H1 (cell line): ENCODE measurements around the gene SLC12A4. TPM values are rescaled to one million over a fixed set of nuclear protein-coding genes. Genes with fewer than 3 reads are reported as not detected.

Experiments
- polyA plus RNA-seq, 7 experiments: library from polyadenylated mRNA; depleted of rRNA in 3 of 7; stranded (reverse) in 5 of 7; unstranded in 2 of 7; fragments of >200 nt in 5 of 7; fragments of 200-250 nt in 2 of 7; gene quantifications; 1 replicate in 5 of 7; 2 replicates in 1 of 7; 4 replicates in 1 of 7; pipeline versions ENCODE4 v1.2.1 to v1.2.3, GENCODE V29; 2011 to 2013; ENCODE audit warnings: missing spikeins in 2 of 7, mixed read lengths in 2 of 7
- small RNA-seq: library from polyadenylated mRNA; stranded (forward); fragments of <200 nt; extraction: miRNeasy Mini kit (QIAGEN cat#:217004); gene quantifications from one replicate; pipeline ENCODE3, GENCODE V24; 2013; ENCODE audit not compliant: insufficient read depth
- total RNA-seq: library from RNA; stranded (reverse); fragmentation: NEBNext Ultra II Directional; extraction: Animal tissue kit (Norgen Biotek cat#: 25700); gene quantifications from 2 replicates; pipeline ENCODE4 v1.2.1, GENCODE V29; 2021

SLC12A4 gene
- total and polyA plus RNA-seq, 2 of the 8 experiments (the other 6 are each of a cell fraction or from before 2014, with no cell fraction given), result 41.3 to 49.3 TPM

Small RNAs within 50 kb of the gene (small RNA-seq; reads per million reads assigned to genes)
- not detected for gene RNU6-359P

Other genes starting within 250 kb of the SLC12A4 start
- gene GFOD2, start 249.3 kb downstream of the SLC12A4 start, total RNA-seq, result 33.2 and 35.4 TPM in 2 replicates
- 21.4 and 24.5 TPM in 2 replicates for gene GFOD2, start 249.3 kb downstream of the SLC12A4 start, polyA plus RNA-seq (2011; rRNA removed)
- gene RANBP10, start 162.1 kb downstream of the SLC12A4 start, total RNA-seq, result 13.8 and 16.8 TPM in 2 replicates
- gene RANBP10, start 162.1 kb downstream of the SLC12A4 start, polyA plus RNA-seq (2011; rRNA removed), result 14.2 and 16.3 TPM in 2 replicates
- gene TSNAXIP1, start 161.7 kb downstream of the SLC12A4 start, total RNA-seq, result 0.37 and 1.3 TPM in 2 replicates
- gene TSNAXIP1, start 161.7 kb downstream of the SLC12A4 start, polyA plus RNA-seq (2011; rRNA removed), result 0.39 and 0.94 TPM in 2 replicates
- gene THAP11, start 126.3 kb downstream of the SLC12A4 start, total RNA-seq, result 54.8 and 56.4 TPM in 2 replicates
- gene THAP11, start 126.3 kb downstream of the SLC12A4 start, polyA plus RNA-seq (2011; rRNA removed), result 50.8 and 61.7 TPM in 2 replicates
- gene NUTF2, start 121.7 kb downstream of the SLC12A4 start, total RNA-seq, result 219 and 229 TPM in 2 replicates
- 377 and 382 TPM in 2 replicates for gene NUTF2, start 121.7 kb downstream of the SLC12A4 start, polyA plus RNA-seq (2011; rRNA removed)
- gene CENPT, start 120.9 kb downstream of the SLC12A4 start, total RNA-seq, result 42.2 and 42.4 TPM in 2 replicates
- gene CENPT, start 120.9 kb downstream of the SLC12A4 start, polyA plus RNA-seq (2011; rRNA removed), result 53.4 and 82.7 TPM in 2 replicates
- gene EDC4, start 95.6 kb downstream of the SLC12A4 start, total RNA-seq, result 72.7 and 73.4 TPM in 2 replicates
- 58.5 and 84.4 TPM in 2 replicates for gene EDC4, start 95.6 kb downstream of the SLC12A4 start, polyA plus RNA-seq (2011; rRNA removed)
- 4.1 and 4.9 TPM in 2 replicates for gene NRN1L, start 83.8 kb downstream of the SLC12A4 start, total RNA-seq
- 35.2 and 49.3 TPM in 2 replicates for gene NRN1L, start 83.8 kb downstream of the SLC12A4 start, polyA plus RNA-seq (2011; rRNA removed)
- 24.8 and 25.4 TPM in 2 replicates for gene PSKH1, start 75.4 kb downstream of the SLC12A4 start, total RNA-seq
- gene PSKH1, start 75.4 kb downstream of the SLC12A4 start, polyA plus RNA-seq (2011; rRNA removed), result 51.0 and 55.8 TPM in 2 replicates
- 1.7 and 5.0 TPM in 2 replicates for gene CTRL, start 36.8 kb downstream of the SLC12A4 start, total RNA-seq
- gene CTRL, start 36.8 kb downstream of the SLC12A4 start, polyA plus RNA-seq (2011; rRNA removed), result 4.0 and 4.2 TPM in 2 replicates
- 32.1 and 38.8 TPM in 2 replicates for gene PSMB10, start 31.8 kb downstream of the SLC12A4 start, total RNA-seq
- gene PSMB10, start 31.8 kb downstream of the SLC12A4 start, polyA plus RNA-seq (2011; rRNA removed), result 61.9 and 81.7 TPM in 2 replicates
- gene LCAT, start 24.5 kb downstream of the SLC12A4 start, total RNA-seq, result 14.9 and 19.6 TPM in 2 replicates
- 9.4 and 11.6 TPM in 2 replicates for gene LCAT, start 24.5 kb downstream of the SLC12A4 start, polyA plus RNA-seq (2011; rRNA removed)
- 9.9 and 10.6 TPM in 2 replicates for gene DPEP3, start 11.9 kb upstream of the SLC12A4 start, total RNA-seq
- 6.5 and 12.7 TPM in 2 replicates for gene DPEP3, start 11.9 kb upstream of the SLC12A4 start, polyA plus RNA-seq (2011; rRNA removed)
- not detected in 2 replicates for gene DPEP2, start 30.8 kb upstream of the SLC12A4 start, total RNA-seq
- gene DPEP2, start 30.8 kb upstream of the SLC12A4 start, polyA plus RNA-seq (2011; rRNA removed), result 0.05 TPM in 1 of 2 replicates, not detected in the other
- not detected in 2 replicates for gene DPEP2NB, start 47.3 kb upstream of the SLC12A4 start, total RNA-seq
- not detected in 2 replicates for gene DPEP2NB, start 47.3 kb upstream of the SLC12A4 start, polyA plus RNA-seq (2011; rRNA removed)
- 16.8 and 17.2 TPM in 2 replicates for gene DDX28, start 54.6 kb upstream of the SLC12A4 start, total RNA-seq
- gene DDX28, start 54.6 kb upstream of the SLC12A4 start, polyA plus RNA-seq (2011; rRNA removed), result 28.1 and 30.3 TPM in 2 replicates
- 24.5 and 27.0 TPM in 2 replicates for gene DUS2, start 54.6 kb upstream of the SLC12A4 start, total RNA-seq
- gene DUS2, start 54.6 kb upstream of the SLC12A4 start, polyA plus RNA-seq (2011; rRNA removed), result 17.2 and 20.9 TPM in 2 replicates
- 30.2 and 34.5 TPM in 2 replicates for gene NFATC3, start 116.7 kb upstream of the SLC12A4 start, total RNA-seq
- gene NFATC3, start 116.7 kb upstream of the SLC12A4 start, polyA plus RNA-seq (2011; rRNA removed), result 12.0 and 17.6 TPM in 2 replicates